HEK293 (cell line): ENCODE measurements around the gene EPSTI1.

ENCODE experiments used
- CTCF ChIA-PET: fragments of 350-600 bp; formaldehyde crosslinking; extraction: SDS; loops from one replicate; lab custom pipeline; 2021; ENCODE audit warnings: antibody characterized with exemption; lab: Yijun Ruan, JAX
- POLR2A ChIA-PET: fragments of 300-600 bp; formaldehyde crosslinking; extraction: SDS; loops from one replicate; lab custom pipeline; 2020; ENCODE audit warnings: antibody characterized with exemption, inconsistent platforms; lab: Yijun Ruan, JAX
- H3K27ac ChIP-seq: fragments of 200-500 bp; sonication (Bioruptor generic); 2 replicates; pipeline ENCODE4 v1.5.1; 2014; ENCODE audit warnings: low read depth, low read length, control low read depth, inconsistent platforms; ENCODE audit errors: extremely low read depth
- H3K36me3 ChIP-seq, 2 experiments: fragments of 200-500 bp in 1 of 2; sonication (Bioruptor generic) in 1 of 2; 1 replicate in 1 of 2; 2 replicates in 1 of 2; pipeline ENCODE4 v1.5.1; 2014 to 2017; ENCODE audit warnings: inconsistent platforms in 2 of 2, low read length in 2 of 2; ENCODE audit not compliant: control insufficient read depth in 2 of 2, insufficient read depth in 1 of 2
- H3K4me1 ChIP-seq: fragments of 200-500 bp; sonication (Bioruptor generic); 2 replicates; pipeline ENCODE4 v1.5.1; 2014; ENCODE audit warnings: mild to moderate bottlenecking, low read length, inconsistent platforms; ENCODE audit not compliant: control insufficient read depth, insufficient read depth
- H3K4me3 ChIP-seq: 2 replicates; pipeline ENCODE4 v1.5.1; 2011; ENCODE audit warnings: low read depth, mild to moderate bottlenecking, control low read depth, low read length, moderate library complexity
- H3K9me3 ChIP-seq: fragments of 200-500 bp; sonication (Bioruptor generic); 2 replicates; pipeline ENCODE4 v1.5.1; 2014; ENCODE audit warnings: low read depth, low read length, inconsistent platforms; ENCODE audit not compliant: control insufficient read depth, insufficient read depth
- KLF7 ChIP-seq: fragments of 450-650 bp; formaldehyde crosslinking; IDR thresholded peaks from 2 replicates; pipeline ENCODE4 v1.5.1; 2016; ENCODE audit warnings: missing biosample characterization, missing genetic modification characterization, borderline replicate concordance
- OVOL3 ChIP-seq: fragments of 450-650 bp; formaldehyde crosslinking; IDR thresholded peaks from 2 replicates; pipeline ENCODE4 v1.5.1; 2016; ENCODE audit warnings: missing biosample characterization, missing genetic modification characterization
- PRDM2 ChIP-seq: fragments of 450-650 bp; formaldehyde crosslinking; IDR thresholded peaks from 2 replicates; pipeline ENCODE4 v1.5.1; 2016; ENCODE audit warnings: missing biosample characterization, missing genetic modification characterization, borderline replicate concordance
- TCF7L2 ChIP-seq: IDR thresholded peaks from 2 replicates; pipeline ENCODE4 v1.6.1; 2011; ENCODE audit warnings: low read depth, mild to moderate bottlenecking, inconsistent platforms, low read length, moderate library complexity, borderline replicate concordance
- ZBTB10 ChIP-seq: fragments of 450-650 bp; formaldehyde crosslinking; IDR thresholded peaks from 2 replicates; pipeline ENCODE4 v1.5.1; 2016; ENCODE audit warnings: missing biosample characterization, missing genetic modification characterization
- ZBTB17 ChIP-seq: fragments of 450-650 bp; formaldehyde crosslinking; IDR thresholded peaks from 2 replicates; pipeline ENCODE4 v1.5.1; 2016; ENCODE audit warnings: missing biosample characterization, missing genetic modification characterization
- ZBTB49 ChIP-seq: fragments of 450-650 bp; formaldehyde crosslinking; IDR thresholded peaks from 2 replicates; pipeline ENCODE4 v1.5.1; 2016; ENCODE audit warnings: missing biosample characterization, missing genetic modification characterization, low read depth
- ZNF211 ChIP-seq: fragments of 450-650 bp; formaldehyde crosslinking; IDR thresholded peaks from 2 replicates; pipeline ENCODE4 v1.5.1; 2016; ENCODE audit warnings: low read depth, missing biosample characterization, missing genetic modification characterization
- ZNF24 ChIP-seq: fragments of 450-650 bp; formaldehyde crosslinking; IDR thresholded peaks from 2 replicates; pipeline ENCODE4 v1.5.1; 2016; ENCODE audit warnings: missing biosample characterization, missing genetic modification characterization
- ZNF266 ChIP-seq: fragments of 450-650 bp; formaldehyde crosslinking; IDR thresholded peaks from 2 replicates; pipeline ENCODE4 v1.5.1; 2016; ENCODE audit warnings: missing biosample characterization, missing genetic modification characterization, low read depth
- ZNF274 ChIP-seq, 2 experiments: fragments of 200-500 bp in 1 of 2; fragments of 450-650 bp in 1 of 2; sonication (Bioruptor generic) in 1 of 2; formaldehyde crosslinking in 1 of 2; IDR thresholded peaks; 2 replicates each; pipeline versions ENCODE4 v1.5.1 to v1.6.1; 2014 to 2016; ENCODE audit warnings: borderline replicate concordance in 1 of 2, inconsistent platforms in 1 of 2, low read length in 1 of 2, missing biosample characterization in 1 of 2, missing genetic modification characterization in 1 of 2
- ZNF311 ChIP-seq: fragments of 450-650 bp; formaldehyde crosslinking; IDR thresholded peaks from 2 replicates; pipeline ENCODE4 v1.5.1; 2017; ENCODE audit warnings: missing biosample characterization, missing genetic modification characterization, borderline replicate concordance
- ZNF37A ChIP-seq: fragments of 450-650 bp; IDR thresholded peaks from 2 replicates; pipeline ENCODE4 v1.5.1; 2018; ENCODE audit warnings: missing biosample characterization, missing genetic modification characterization
- ZNF473 ChIP-seq: fragments of 450-650 bp; formaldehyde crosslinking; IDR thresholded peaks from 2 replicates; pipeline ENCODE4 v1.5.1; 2017; ENCODE audit warnings: missing biosample characterization, missing genetic modification characterization
- ZNF488 ChIP-seq: fragments of 450-650 bp; formaldehyde crosslinking; IDR thresholded peaks from 2 replicates; pipeline ENCODE4 v1.5.1; 2016; ENCODE audit warnings: missing biosample characterization, missing genetic modification characterization
- ZNF571 ChIP-seq: fragments of 450-650 bp; formaldehyde crosslinking; IDR thresholded peaks from 2 replicates; pipeline ENCODE4 v1.5.0; 2017; ENCODE audit warnings: missing biosample characterization, missing genetic modification characterization
- ZNF624 ChIP-seq: fragments of 450-650 bp; formaldehyde crosslinking; IDR thresholded peaks from 2 replicates; pipeline ENCODE4 v1.5.1; 2017; ENCODE audit warnings: missing biosample characterization, missing genetic modification characterization
- ZNF692 ChIP-seq: fragments of 450-650 bp; formaldehyde crosslinking; IDR thresholded peaks from 2 replicates; pipeline ENCODE4 v1.5.1; 2016; ENCODE audit warnings: missing biosample characterization, missing genetic modification characterization
- ZNF830 ChIP-seq: fragments of 450-650 bp; IDR thresholded peaks from 2 replicates; pipeline ENCODE4 v1.5.0; 2018; ENCODE audit warnings: missing biosample characterization, missing genetic modification characterization, low read depth, mild to moderate bottlenecking, moderate library complexity

Gene EPSTI1

GRCh38 chr13:42977219-42977659 lies 14.8 kb downstream of the EPSTI1 start:
- CTCF ChIA-PET: no interaction called here
- no peak overlapping the region for H3K27ac ChIP-seq
- H3K4me3 ChIP-seq: no peak overlapping the region
- H3K4me1 ChIP-seq: no peaks in the 10 kb centered on the region
- H3K36me3 ChIP-seq: no peaks in the 10 kb centered on the region
- POLR2A ChIA-PET: no interaction called here
- TF ChIP-seq ZBTB49 (tag by site-specific recombination) (no peak), ZNF488 (tag by site-specific recombination) (no peak), TCF7L2 (no peak), ZNF311 (no peak), ZNF830 (no peak), ZNF624 (tag by site-specific recombination) (no peak), ZNF692 (tag by site-specific recombination) (no peak), ZNF24 (no peak), ZNF571 (tag by site-specific recombination) (no peak), ZNF37A (no peak)
- H3K9me3 ChIP-seq: no peaks in the 10 kb centered on the region

GRCh38 chr13:42976066-42976465 lies 16.0 kb downstream of the EPSTI1 start:
- H3K27ac ChIP-seq: no peak overlapping the region
- H3K4me1 ChIP-seq: no peaks in the 10 kb centered on the region
- no peak overlapping the region for H3K4me3 ChIP-seq
- no peaks in the 10 kb centered on the region for H3K9me3 ChIP-seq
- no peak for TF ChIP-seq ZNF211 (tag by site-specific recombination)
- no peak for TF ChIP-seq KLF7 (tag by site-specific recombination)
- no peaks in the 10 kb centered on the region for H3K36me3 ChIP-seq
- POLR2A ChIA-PET: no interaction called here
- CTCF ChIA-PET: no interaction called here

GRCh38 chr13:42973581-42973980 lies 18.5 kb downstream of the EPSTI1 start:
- no peaks in the 10 kb centered on the region for H3K4me1 ChIP-seq
- CTCF ChIA-PET: interaction anchor here (0.6 kb wide), 1 partner anchor 33 kb away, joined by 4 read pairs; no protein-coding TSS in a partner anchor
- H3K27ac ChIP-seq: no peak overlapping the region
- H3K4me3 ChIP-seq: no peak overlapping the region
- H3K36me3 ChIP-seq: no peaks in the 10 kb centered on the region
- no peaks in the 10 kb centered on the region for H3K9me3 ChIP-seq
- POLR2A ChIA-PET: no interaction called here
- TF ChIP-seq ZNF473 (no peak), ZNF274 (IDR thresholded peaks at IDR 0.05; ENCODE audit: low read length) (no peak), ZNF274 (tag by site-specific recombination; IDR thresholded peaks at IDR 0.05; ENCODE audit: borderline replicate concordance) (no peak), ZBTB10 (tag by site-specific recombination) (no peak), ZNF266 (tag by site-specific recombination) (no peak), OVOL3 (no peak), PRDM2 (tag by site-specific recombination) (no peak), ZBTB17 (tag by site-specific recombination) (no peak)
